ENCODE measurements around the gene ZNF3. TPM values are rescaled to one million over a fixed set of nuclear protein-coding genes. Genes with fewer than 3 reads are reported as not detected.

ZNF3 gene
- total and polyA plus RNA-seq, 9 of the 15 experiments (the other 6 are each of a cell fraction or from before 2014, with no cell fraction given): 30.0 to 64.9 (median 51.5) TPM

DNA sequence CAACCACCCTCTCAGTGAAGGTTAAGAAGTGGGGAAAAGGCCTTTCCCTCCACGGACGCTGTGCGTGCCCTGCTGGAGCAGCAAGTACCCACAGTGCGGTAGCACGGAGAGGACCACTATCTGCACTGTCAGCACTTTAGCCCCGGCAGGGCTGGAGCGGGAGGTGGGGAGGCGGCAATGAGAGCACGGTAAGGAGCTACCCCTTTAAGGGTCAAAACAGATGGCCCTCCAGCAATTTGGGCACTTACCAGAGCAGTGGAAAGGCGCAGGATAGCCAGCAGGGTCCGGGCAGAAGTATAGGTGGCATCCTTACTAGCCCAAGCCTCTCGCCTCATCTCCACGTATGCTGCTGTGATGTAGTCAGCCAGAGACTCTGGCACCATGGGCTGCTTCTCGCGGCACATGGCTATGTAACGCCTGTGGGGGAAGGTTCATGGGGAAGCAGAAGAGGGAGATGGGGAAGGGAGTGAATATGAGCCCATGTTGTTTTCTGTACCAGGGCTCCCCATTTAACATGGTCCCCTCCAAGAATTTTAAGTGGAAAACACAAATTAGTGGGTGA, 12.5 kb upstream of the ZNF3 start (continued):
- TF ChIP-seq ARID4B (CRISPR knock-in tag; IDR thresholded peaks at IDR 0.05) (no peak), MAFF (IDR thresholded peaks at IDR 0.05; ENCODE audit: low read length) (peak; percentile 87), POLR2AphosphoS5 (IDR thresholded peaks at IDR 0.05; ENCODE audit: control insufficient read depth, insufficient read depth, low read depth, low read length) (peak; percentile 71), DLX4 (CRISPR knock-in tag; IDR thresholded peaks at IDR 0.05) (no peak), ZNF79 (CRISPR knock-in tag; IDR thresholded peaks at IDR 0.05; ENCODE audit: low read depth) (no peak), PURB (CRISPR knock-in tag; IDR thresholded peaks at IDR 0.05; ENCODE audit: low read depth) (0 out of 2 replicates have a peak, but pooled peaks have one; percentile 20), POLR3A (IDR thresholded peaks at IDR 0.05; ENCODE audit: borderline replicate concordance, extremely low read depth, insufficient read depth, insufficient read length) (no peak), POLR2B (IDR thresholded peaks at IDR 0.05; ENCODE audit: low read depth, partially characterized antibody) (peak; percentile 52), HDAC2 (IDR thresholded peaks at IDR 0.05) (no peak)
- TF ChIP-seq, protein P1, sequence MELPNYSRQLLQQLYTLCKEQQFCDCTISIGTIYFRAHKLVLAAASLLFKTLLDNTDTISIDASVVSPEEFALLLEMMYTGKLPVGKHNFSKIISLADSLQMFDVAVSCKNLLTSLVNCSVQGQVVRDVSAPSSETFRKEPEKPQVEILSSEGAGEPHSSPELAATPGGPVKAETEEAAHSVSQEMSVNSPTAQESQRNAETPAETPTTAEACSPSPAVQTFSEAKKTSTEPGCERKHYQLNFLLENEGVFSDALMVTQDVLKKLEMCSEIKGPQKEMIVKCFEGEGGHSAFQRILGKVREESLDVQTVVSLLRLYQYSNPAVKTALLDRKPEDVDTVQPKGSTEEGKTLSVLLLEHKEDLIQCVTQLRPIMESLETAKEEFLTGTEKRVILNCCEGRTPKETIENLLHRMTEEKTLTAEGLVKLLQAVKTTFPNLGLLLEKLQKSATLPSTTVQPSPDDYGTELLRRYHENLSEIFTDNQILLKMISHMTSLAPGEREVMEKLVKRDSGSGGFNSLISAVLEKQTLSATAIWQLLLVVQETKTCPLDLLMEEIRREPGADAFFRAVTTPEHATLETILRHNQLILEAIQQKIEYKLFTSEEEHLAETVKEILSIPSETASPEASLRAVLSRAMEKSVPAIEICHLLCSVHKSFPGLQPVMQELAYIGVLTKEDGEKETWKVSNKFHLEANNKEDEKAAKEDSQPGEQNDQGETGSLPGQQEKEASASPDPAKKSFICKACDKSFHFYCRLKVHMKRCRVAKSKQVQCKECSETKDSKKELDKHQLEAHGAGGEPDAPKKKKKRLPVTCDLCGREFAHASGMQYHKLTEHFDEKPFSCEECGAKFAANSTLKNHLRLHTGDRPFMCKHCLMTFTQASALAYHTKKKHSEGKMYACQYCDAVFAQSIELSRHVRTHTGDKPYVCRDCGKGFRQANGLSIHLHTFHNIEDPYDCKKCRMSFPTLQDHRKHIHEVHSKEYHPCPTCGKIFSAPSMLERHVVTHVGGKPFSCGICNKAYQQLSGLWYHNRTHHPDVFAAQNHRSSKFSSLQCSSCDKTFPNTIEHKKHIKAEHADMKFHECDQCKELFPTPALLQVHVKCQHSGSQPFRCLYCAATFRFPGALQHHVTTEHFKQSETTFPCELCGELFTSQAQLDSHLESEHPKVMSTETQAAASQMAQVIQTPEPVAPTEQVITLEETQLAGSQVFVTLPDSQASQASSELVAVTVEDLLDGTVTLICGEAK (IDR thresholded peaks at IDR 0.05): no peak
- TF ChIP-seq, protein P1 (CRISPR knock-in tag; IDR thresholded peaks at IDR 0.05): no peak
